Thymus (tissue), 11 donors: ENCODE data around the gene DCUN1D2. TPM values are rescaled to one million over a fixed set of nuclear protein-coding genes. Genes with fewer than 3 reads are reported as not detected.

ENCODE experiments used
- DNase-seq, 9 donors: peaks; one replicate each; pipeline ENCODE4 v3.0.0-alpha.2; 2013; ENCODE audit warnings: low spot score in 9 of 9, low read depth in 6 of 9, missing footprints in 1 of 9
- H3K27ac ChIP-seq, 2 donors: one replicate each; pipeline ENCODE4 v1.5.1; 2013; ENCODE audit warnings: control low read depth in 1 of 2, low read depth in 1 of 2, low read length in 1 of 2, mild to moderate bottlenecking in 1 of 2, moderate library complexity in 1 of 2
- H3K27me3 ChIP-seq, 2 donors: one replicate each; pipeline ENCODE4 v1.5.1; 2013; ENCODE audit warnings: low read length in 1 of 2; ENCODE audit not compliant: control insufficient read depth in 2 of 2, insufficient read depth in 1 of 2
- H3K36me3 ChIP-seq, 2 donors: one replicate each; pipeline ENCODE4 v1.5.1; 2013; ENCODE audit warnings: low read length in 1 of 2, mild to moderate bottlenecking in 1 of 2, moderate library complexity in 1 of 2; ENCODE audit not compliant: control insufficient read depth in 2 of 2, insufficient read depth in 2 of 2
- H3K4me1 ChIP-seq, 2 donors: one replicate each; pipeline ENCODE4 v1.5.1; 2013; ENCODE audit warnings: low read length in 2 of 2; ENCODE audit not compliant: control insufficient read depth in 2 of 2, insufficient read depth in 2 of 2
- H3K4me3 ChIP-seq, 2 donors: one replicate each; pipeline ENCODE4 v1.5.1; 2013; ENCODE audit warnings: low read length in 2 of 2, control low read depth in 1 of 2, mild to moderate bottlenecking in 1 of 2
- H3K9me3 ChIP-seq, 2 donors: one replicate each; pipeline ENCODE4 v1.5.1; 2013; ENCODE audit warnings: low read length in 1 of 2, mild to moderate bottlenecking in 1 of 2; ENCODE audit not compliant: control insufficient read depth in 2 of 2, insufficient read depth in 1 of 2
- WGBS: extraction: QIAGEN DNeasy Blood & Tissue Kit; methylation state at CpG from one replicate; pipeline ENCODE4 v1.1.7; 2013; 5-methylcytosine and 5-hydroxymethylcytosine counted together
- polyA plus RNA-seq: library from polyadenylated mRNA; stranded (reverse); fragments of 200-250 nt; gene quantifications from one replicate; pipeline ENCODE4 v1.2.3, GENCODE V29; 2013
- total RNA-seq: library from RNA; stranded (reverse); fragments of 120-200 nt; gene quantifications from one replicate; pipeline ENCODE4 v1.2.4, GENCODE V29; 2013
- donor health status: healthy.

DCUN1D2 gene
- total and polyA plus RNA-seq, 2 donors = 9.8 to 22.5 TPM

GRCh38 chr13:113430378-113431110 is 60.0 kb downstream of the DCUN1D2 start:
- 98% methylated on average over 23 of the region's 23 CpGs for WGBS
- Histone ChIP-seq H3K4me1 (no peaks in the 10 kb centered on the region), H3K4me3 (no peak overlapping the region), H3K36me3 (peaks cover 0 to 2% of the 10 kb centered on the region in 2 donors), H3K9me3 (peaks cover 0 to 7% of the 10 kb centered on the region in 2 donors), H3K27me3 (no peaks in the 10 kb centered on the region), H3K27ac (no peak overlapping the region)
- DNase-seq = no peak

DNA sequence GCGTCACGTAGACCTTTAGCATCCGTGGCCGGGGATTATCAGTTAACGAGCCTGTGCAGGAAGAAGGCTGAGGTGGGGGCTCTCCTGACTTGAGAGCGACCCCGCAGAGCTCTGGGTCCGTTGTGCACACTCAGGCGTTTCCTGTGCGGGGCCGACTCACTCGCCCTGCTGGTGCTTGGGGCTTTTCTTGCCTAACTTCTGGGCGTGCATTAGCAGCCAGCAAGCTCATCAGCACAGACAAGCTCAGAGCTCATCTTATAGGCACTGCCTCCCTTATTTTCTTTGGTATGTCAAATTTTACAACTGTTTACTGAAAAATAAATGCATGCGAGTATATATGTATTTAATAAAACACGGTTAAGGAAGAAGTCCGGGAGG is 60.9 kb downstream of the DCUN1D2 start:
- no peak overlapping the region for H3K4me3 ChIP-seq
- no peak overlapping the region for H3K27ac ChIP-seq
- peaks cover 0 to 2% of the 10 kb centered on the region in 2 donors for H3K36me3 ChIP-seq
- no peaks in the 10 kb centered on the region for H3K4me1 ChIP-seq
- H3K27me3 ChIP-seq = no peaks in the 10 kb centered on the region
- no peak for DNase-seq
- 91% methylated on average over 16 of the region's 16 CpGs for WGBS
- H3K9me3 ChIP-seq = peaks cover 1 to 7% of the 10 kb centered on the region in 2 donors

- peaks cover 1 to 7% of the 10 kb centered on the region in 2 donors for H3K9me3 ChIP-seq
- no peak for DNase-seq
- no peak overlapping the region for H3K27ac ChIP-seq
- WGBS = 98% methylated on average over 45 of the region's 45 CpGs
- H3K4me3 ChIP-seq = no peak overlapping the region
- H3K36me3 ChIP-seq = peaks cover 0 to 2% of the 10 kb centered on the region in 2 donors
- no peaks in the 10 kb centered on the region for H3K4me1 ChIP-seq
- no peaks in the 10 kb centered on the region for H3K27me3 ChIP-seq
These were observed 61.5 kb downstream of the DCUN1D2 start for GRCh38 chr13:113428871-113429607.

DNA sequence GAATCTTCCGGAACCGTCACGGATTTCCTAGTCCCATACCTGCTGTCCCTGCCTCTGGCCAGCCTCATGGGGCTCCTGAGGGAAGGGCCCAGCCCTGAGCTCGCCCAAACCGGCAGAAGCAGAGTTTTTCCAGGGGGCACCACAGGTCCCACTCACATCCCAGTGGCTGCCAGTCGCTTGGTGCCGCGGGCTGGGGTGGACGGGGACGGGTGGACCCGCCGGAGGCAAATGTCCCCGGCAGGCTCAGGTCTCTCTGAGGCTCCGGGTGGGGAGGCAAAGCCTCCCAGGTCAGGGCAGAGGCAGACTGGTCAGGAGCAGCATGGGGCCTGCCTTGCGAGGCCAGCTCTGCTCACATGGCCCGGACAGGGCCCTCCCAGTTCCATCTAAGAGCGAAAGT is 62.0 kb downstream of the DCUN1D2 start:
- H3K4me3 ChIP-seq = no peak overlapping the region
- H3K4me1 ChIP-seq = no peaks in the 10 kb centered on the region
- H3K9me3 ChIP-seq = peaks cover 1 to 7% of the 10 kb centered on the region in 2 donors
- no peak overlapping the region for H3K27ac ChIP-seq
- H3K36me3 ChIP-seq = peaks cover 0 to 2% of the 10 kb centered on the region in 2 donors
- DNase-seq = no peak
- no peaks in the 10 kb centered on the region for H3K27me3 ChIP-seq
- WGBS = 98% methylated on average over 17 of the region's 17 CpGs

DNA sequence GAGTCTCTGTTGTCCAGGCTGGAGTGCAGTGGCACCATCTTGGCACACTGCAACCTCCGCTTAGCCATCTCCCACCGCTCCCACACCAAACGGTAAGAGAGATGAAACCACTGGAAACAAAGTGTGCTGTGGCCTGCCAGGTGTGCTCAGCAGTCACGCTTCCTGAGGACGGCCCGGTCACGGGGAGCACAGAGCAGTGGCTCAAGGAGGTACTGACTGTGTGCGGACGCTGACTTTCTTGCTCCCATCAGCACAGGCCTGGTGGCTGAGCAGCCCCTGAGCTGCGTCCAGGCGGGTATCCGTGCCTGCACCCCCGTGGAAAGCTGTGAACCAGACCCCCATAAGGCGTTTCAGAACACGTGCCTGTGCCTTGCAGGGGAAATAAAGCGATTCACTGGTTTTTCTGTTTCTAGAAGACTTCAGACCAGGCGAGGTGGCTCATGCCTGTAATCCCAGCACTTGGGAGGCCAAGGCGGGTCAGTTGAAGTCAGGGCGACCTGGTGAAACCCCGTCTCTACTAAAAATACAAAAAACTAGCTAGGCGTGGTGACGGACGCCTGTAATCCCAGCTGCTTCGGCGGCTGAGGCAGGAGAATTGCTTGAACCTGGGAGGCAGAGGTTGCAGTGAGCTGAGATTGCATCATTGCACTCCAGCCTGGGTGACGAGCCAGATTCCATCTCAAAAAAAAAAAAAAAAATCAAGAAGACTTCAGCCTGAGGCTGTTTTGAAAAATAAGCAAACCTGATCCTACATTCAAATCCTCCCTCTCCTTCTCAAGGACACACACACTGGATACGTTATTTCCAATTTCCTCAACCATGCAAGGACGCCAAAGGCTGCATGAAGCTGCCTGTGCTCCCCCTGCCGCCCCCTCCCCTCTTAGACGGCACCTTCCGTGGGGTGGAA is 62.7 kb downstream of the DCUN1D2 start:
- Histone ChIP-seq H3K4me3 (no peak overlapping the region), H3K36me3 (peaks cover 0 to 2% of the 10 kb centered on the region in 2 donors), H3K27ac (no peak overlapping the region), H3K4me1 (no peaks in the 10 kb centered on the region), H3K27me3 (no peaks in the 10 kb centered on the region), H3K9me3 (peaks cover 1 to 4% of the 10 kb centered on the region in 2 donors)
- DNase-seq = no peak
- 92% methylated on average over 31 of the region's 31 CpGs for WGBS

- no peak overlapping the region for H3K27ac ChIP-seq
- H3K4me3 ChIP-seq = no peak overlapping the region
- no peak for DNase-seq
- peaks cover 1 to 3% of the 10 kb centered on the region in 2 donors for H3K9me3 ChIP-seq
- 98% methylated on average over 15 of the region's 15 CpGs for WGBS
- peaks cover 0 to 2% of the 10 kb centered on the region in 2 donors for H3K36me3 ChIP-seq
- no peaks in the 10 kb centered on the region for H3K27me3 ChIP-seq
- H3K4me1 ChIP-seq = no peaks in the 10 kb centered on the region
These were observed 63.9 kb downstream of the DCUN1D2 start for GRCh38 chr13:113426591-113426986.

GRCh38 chr13:113425941-113426590 is 64.4 kb downstream of the DCUN1D2 start:
- WGBS = 96% methylated on average over 22 of the region's 22 CpGs
- no peak for DNase-seq

GRCh38 chr13:113423520-113424163 is 66.9 kb downstream of the DCUN1D2 start:
- Histone ChIP-seq H3K27ac (no peak overlapping the region), H3K4me1 (peaks cover 0 to 4% of the 10 kb centered on the region in 2 donors), H3K27me3 (peaks cover 0 to under 1% of the 10 kb centered on the region in 2 donors), H3K36me3 (no peaks in the 10 kb centered on the region), H3K4me3 (no peak overlapping the region), H3K9me3 (peaks cover 1 to 3% of the 10 kb centered on the region in 2 donors)
- no peak for DNase-seq
- WGBS = 91% methylated on average over 11 of the region's 11 CpGs

More at GRCh38 chr13:113425941-113426590, 64.4 kb downstream of the DCUN1D2 start:
- no peaks in the 10 kb centered on the region for H3K4me1 ChIP-seq
- peaks cover 0 to 1% of the 10 kb centered on the region in 2 donors for H3K36me3 ChIP-seq
- H3K9me3 ChIP-seq = peaks cover 1 to 3% of the 10 kb centered on the region in 2 donors
- H3K27me3 ChIP-seq = no peaks in the 10 kb centered on the region
- H3K4me3 ChIP-seq = no peak overlapping the region
- no peak overlapping the region for H3K27ac ChIP-seq
